ENCODE results near the gene BRD9. TPM values are rescaled to one million over a fixed set of nuclear protein-coding genes. Genes with fewer than 3 reads are reported as not detected.
"Not testable (repeated sequence)": the region's sequence is repeated elsewhere in the genome, so short reads cannot be mapped to it uniquely, and the experiment has no call there.

The BRD9 gene
- total RNA-seq, 1 donor from 2014 or later, result 47.4 TPM

GRCh38 chr5:880816-881550, 11.6 kb downstream of the BRD9 start:
- Histone ChIP-seq H3K4me3 (no peak overlapping the region), H3K27ac (no peak overlapping the region), H3K27me3 (no peaks in the 10 kb centered on the region), H3K4me1 (no peaks in the 10 kb centered on the region), H3K36me3 (peaks cover 2 to 74% of the 10 kb centered on the region in 2 donors), H3K9me3 (no peaks in the 10 kb centered on the region)
- TF ChIP-seq POLR2A (IDR thresholded peaks at IDR 0.05) (no peak), POLR2AphosphoS5 (IDR thresholded peaks at IDR 0.05; ENCODE audit: insufficient read depth in 1 of 2, low read depth in 1 of 2) (no peak)
- TF ChIP-seq, protein P1, sequence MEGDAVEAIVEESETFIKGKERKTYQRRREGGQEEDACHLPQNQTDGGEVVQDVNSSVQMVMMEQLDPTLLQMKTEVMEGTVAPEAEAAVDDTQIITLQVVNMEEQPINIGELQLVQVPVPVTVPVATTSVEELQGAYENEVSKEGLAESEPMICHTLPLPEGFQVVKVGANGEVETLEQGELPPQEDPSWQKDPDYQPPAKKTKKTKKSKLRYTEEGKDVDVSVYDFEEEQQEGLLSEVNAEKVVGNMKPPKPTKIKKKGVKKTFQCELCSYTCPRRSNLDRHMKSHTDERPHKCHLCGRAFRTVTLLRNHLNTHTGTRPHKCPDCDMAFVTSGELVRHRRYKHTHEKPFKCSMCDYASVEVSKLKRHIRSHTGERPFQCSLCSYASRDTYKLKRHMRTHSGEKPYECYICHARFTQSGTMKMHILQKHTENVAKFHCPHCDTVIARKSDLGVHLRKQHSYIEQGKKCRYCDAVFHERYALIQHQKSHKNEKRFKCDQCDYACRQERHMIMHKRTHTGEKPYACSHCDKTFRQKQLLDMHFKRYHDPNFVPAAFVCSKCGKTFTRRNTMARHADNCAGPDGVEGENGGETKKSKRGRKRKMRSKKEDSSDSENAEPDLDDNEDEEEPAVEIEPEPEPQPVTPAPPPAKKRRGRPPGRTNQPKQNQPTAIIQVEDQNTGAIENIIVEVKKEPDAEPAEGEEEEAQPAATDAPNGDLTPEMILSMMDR (IDR thresholded peaks at IDR 0.05), result no peak
- DNase-seq (ENCODE audit: extremely low spot score in 2 of 2), result no peak
- intact Hi-C loops (cut with DNase I), result no loop called here

DNA sequence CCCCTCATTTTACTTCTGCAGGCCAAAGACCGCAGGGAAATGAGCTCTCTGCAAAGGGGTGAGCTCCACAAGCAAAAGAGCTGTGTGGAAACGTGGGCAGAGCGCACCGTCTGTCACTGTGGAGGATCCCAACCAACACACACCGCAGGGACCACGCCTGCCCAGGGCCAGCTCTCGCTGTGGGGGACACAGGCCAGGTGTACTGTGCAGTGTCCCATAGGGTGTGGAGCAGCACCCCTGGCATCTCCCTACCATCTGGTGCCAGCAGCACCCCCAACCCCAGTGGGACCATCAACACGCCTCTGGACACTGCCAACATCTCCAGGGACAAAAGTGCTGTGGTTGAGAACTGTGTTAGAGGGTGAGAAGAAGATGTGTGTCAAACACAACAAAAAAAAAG, 13.9 kb downstream of the BRD9 start:
- H3K4me3 ChIP-seq; H3K27ac ChIP-seq; H3K4me1 ChIP-seq; H3K9me3 ChIP-seq; DNase-seq (ENCODE audit: extremely low spot score in 2 of 2); H3K27me3 ChIP-seq; intact Hi-C loops (cut with DNase I): not testable (repeated sequence)
- peaks cover 2 to 61% of the 10 kb centered on the region in 2 donors for H3K36me3 ChIP-seq

- TF ChIP-seq POLR2AphosphoS5 (IDR thresholded peaks at IDR 0.05; ENCODE audit: insufficient read depth in 1 of 2, low read depth in 1 of 2) (no peak), POLR2A (IDR thresholded peaks at IDR 0.05) (no peak)
- TF ChIP-seq, protein P1 (IDR thresholded peaks at IDR 0.05), result no peak
- Histone ChIP-seq H3K4me3 (no peak overlapping the region), H3K9me3 (no peaks in the 10 kb centered on the region), H3K36me3 (peaks cover 0 to 56% of the 10 kb centered on the region in 2 donors), H3K27me3 (no peaks in the 10 kb centered on the region), H3K27ac (no peak overlapping the region), H3K4me1 (no peaks in the 10 kb centered on the region)
- intact Hi-C loops (cut with DNase I), result no loop called here
- DNase-seq (ENCODE audit: extremely low spot score in 2 of 2), result no peak
Measured at GRCh38 chr5:878125-878524, 14.5 kb downstream of the BRD9 start.

DNA sequence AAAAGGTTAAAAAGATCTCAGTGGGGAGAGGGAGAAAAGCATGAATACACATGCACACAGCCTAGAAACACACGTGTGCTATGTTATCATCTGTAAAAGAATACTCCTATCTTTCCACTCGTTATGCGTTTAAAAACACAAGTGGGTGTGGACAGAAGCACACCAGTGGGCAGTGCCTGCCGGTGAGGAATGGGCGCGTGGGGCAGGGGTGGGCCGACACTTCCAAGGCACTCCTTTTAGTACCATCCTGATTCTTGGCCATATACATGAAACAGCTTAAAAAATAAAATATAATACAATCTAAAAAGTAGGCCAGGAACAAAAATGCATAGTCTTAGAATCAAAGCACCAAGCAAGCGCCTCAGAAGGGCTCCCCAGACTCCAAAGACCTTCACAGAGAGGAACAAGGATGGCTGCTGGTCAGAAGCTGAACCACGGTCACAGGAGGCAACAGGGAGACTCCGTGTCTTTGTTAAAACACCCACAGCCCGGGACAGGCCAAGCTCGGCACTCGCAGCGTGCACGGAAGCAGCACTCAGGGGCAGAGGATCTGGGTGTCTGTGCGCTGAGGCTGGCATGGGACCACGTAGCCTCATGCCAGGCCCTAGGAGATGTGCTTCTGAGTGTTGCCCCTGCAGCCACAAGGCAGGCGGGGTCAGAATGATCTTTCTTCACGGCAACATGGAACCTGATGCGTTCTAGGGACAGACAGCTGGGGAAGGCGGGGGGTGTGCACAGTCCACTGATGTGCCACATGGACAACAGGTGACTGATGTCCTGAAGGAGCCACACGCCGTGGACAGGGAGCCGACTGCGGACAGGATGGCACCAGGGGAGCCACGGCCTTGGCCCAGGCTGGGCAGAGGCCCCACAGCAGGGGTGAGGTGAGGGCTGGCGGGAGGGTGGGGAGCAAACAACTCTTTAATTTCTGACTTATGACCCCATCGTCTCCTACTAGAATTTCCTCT, 15.9 kb downstream of the BRD9 start:
- no peaks in the 10 kb centered on the region for H3K9me3 ChIP-seq
- H3K4me1 ChIP-seq, result no peaks in the 10 kb centered on the region
- no peak overlapping the region for H3K27ac ChIP-seq
- no peak for DNase-seq (ENCODE audit: extremely low spot score in 2 of 2)
- no peaks in the 10 kb centered on the region for H3K27me3 ChIP-seq
- H3K4me3 ChIP-seq, result no peak overlapping the region
- intact Hi-C loops (cut with DNase I), result no loop called here
- peaks cover 0 to 53% of the 10 kb centered on the region in 2 donors for H3K36me3 ChIP-seq
- TF ChIP-seq POLR2A (IDR thresholded peaks at IDR 0.05), result no peak
- TF ChIP-seq, protein P1 (IDR thresholded peaks at IDR 0.05), result no peak
- TF ChIP-seq POLR2AphosphoS5 (IDR thresholded peaks at IDR 0.05; ENCODE audit: insufficient read depth in 1 of 2, low read depth in 1 of 2), result no peak

DNA sequence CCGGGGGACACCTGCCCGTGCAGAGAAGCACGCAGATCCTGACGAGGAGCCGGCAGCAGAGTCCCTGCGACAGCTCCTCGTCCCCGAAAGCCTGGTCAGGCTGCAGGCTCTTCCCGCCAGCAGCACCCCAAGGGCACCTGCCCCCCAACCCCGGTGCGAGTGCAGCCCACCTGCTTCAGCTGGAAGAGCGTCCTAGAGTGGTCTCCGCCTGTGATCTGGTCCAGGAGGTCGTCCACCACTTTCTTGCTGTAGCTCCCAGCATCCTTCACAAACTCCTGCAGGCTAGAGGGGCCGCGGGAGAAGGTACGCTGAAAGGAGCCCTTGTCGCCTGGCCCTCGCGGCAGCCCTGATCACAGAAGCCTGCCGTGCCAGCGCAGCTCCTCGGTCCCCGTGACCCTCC, 16.7 kb downstream of the BRD9 start:
- Histone ChIP-seq H3K9me3 (no peaks in the 10 kb centered on the region), H3K27me3 (no peaks in the 10 kb centered on the region), H3K27ac (no peak overlapping the region), H3K4me1 (no peaks in the 10 kb centered on the region), H3K4me3 (no peak overlapping the region), H3K36me3 (peaks cover 0 to 53% of the 10 kb centered on the region in 2 donors)
- intact Hi-C loops (cut with DNase I), result no loop called here
- TF ChIP-seq POLR2AphosphoS5 (IDR thresholded peaks at IDR 0.05; ENCODE audit: insufficient read depth in 1 of 2, low read depth in 1 of 2) (no peak), POLR2A (IDR thresholded peaks at IDR 0.05) (no peak)
- TF ChIP-seq, protein P1 (IDR thresholded peaks at IDR 0.05), result no peak
- no peak for DNase-seq (ENCODE audit: extremely low spot score in 2 of 2)

All from vagina (tissue), 2 donors.